Epithelial cell of esophagus (primary cell): ENCODE results near the gene LYST.
"Not testable (repeated sequence)": the region's sequence is repeated elsewhere in the genome, so short reads cannot be mapped to it uniquely, and the experiment has no call there.

ENCODE experiments used
- DNase-seq: peaks from one replicate; pipeline ENCODE4 v3.0.0; 2010; ENCODE audit warnings: low read depth
- H3K4me3 ChIP-seq: 2 replicates; pipeline ENCODE4 v1.5.1; 2011; ENCODE audit warnings: mild to moderate bottlenecking, low read length, control low read depth
- CTCF ChIP-seq: IDR thresholded peaks from 2 replicates; pipeline ENCODE4 v1.5.1; 2011; ENCODE audit warnings: low read depth, mild to moderate bottlenecking, low read length, control low read depth, inconsistent platforms; ENCODE audit not compliant: insufficient read depth; ENCODE audit errors: missing control alignments

The LYST gene

GRCh38 chr1:235642011-235642942 lies 224.4 kb downstream of the LYST start:
- no peak overlapping the region for H3K4me3 ChIP-seq
- no peak for TF ChIP-seq CTCF
- DNase-seq: peak; percentile 65

- no peak for TF ChIP-seq CTCF
- no peak for DNase-seq
- no peak overlapping the region for H3K4me3 ChIP-seq
These were observed 226.1 kb downstream of the LYST start for GRCh38 chr1:235640580-235640979.

- no peak overlapping the region for H3K4me3 ChIP-seq
- no peak for TF ChIP-seq CTCF
- no peak for DNase-seq
These were observed 227.2 kb downstream of the LYST start for GRCh38 chr1:235639226-235640205.

- DNase-seq, H3K4me3 ChIP-seq: not testable (repeated sequence)
These were observed 228.1 kb downstream of the LYST start for GRCh38 chr1:235638612-235639011.

GRCh38 chr1:235637756-235638534 lies 228.8 kb downstream of the LYST start:
- H3K4me3 ChIP-seq: no peak overlapping the region
- no peak for TF ChIP-seq CTCF
- DNase-seq: no peak

GRCh38 chr1:235635938-235636662 lies 230.6 kb downstream of the LYST start:
- H3K4me3 ChIP-seq: no peak overlapping the region
- no peak for TF ChIP-seq CTCF
- DNase-seq: peak; percentile 79
